ENCODE data around the gene GPX6. TPM values are rescaled to one million over a fixed set of nuclear protein-coding genes. Genes with fewer than 3 reads are reported as not detected.
A peak's percentile ranks its signal among the peaks of the same experiment; 100 is the strongest.

Gene GPX6
- total RNA-seq, 1 donor from 2014 or later = not detected

DNA sequence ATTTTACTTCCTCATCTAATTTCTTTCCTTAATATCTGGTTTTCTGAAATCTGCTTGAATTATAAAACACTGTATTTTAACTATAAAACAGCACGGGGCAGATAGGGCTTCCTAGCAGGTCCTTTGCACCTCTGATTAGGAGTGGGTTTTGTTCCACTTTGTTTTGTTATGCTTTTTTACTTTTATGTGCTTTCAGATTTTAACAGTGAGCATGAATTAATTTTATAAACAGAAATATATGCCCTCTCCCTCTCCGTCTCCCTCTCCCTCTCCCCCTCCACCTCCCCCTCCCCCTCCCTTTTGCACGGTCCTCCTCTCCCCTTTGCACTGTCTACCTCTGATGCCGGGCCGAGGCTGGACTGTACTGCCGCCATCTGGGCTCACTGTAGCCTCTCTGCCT lies 14.3 kb downstream of the GPX6 start:
- Mint-ChIP-seq H3K36me3 (no peaks in the 10 kb centered on the region), H3K27me3 (ENCODE audit: low read depth) (peaks cover 11% of the 10 kb centered on the region), H3K4me3 (no peak overlapping the region), H3K4me1 (no peaks in the 10 kb centered on the region), H3K27ac (no peak overlapping the region), H3K9me3 (no peaks in the 10 kb centered on the region)
- TF ChIP-seq, protein P1, sequence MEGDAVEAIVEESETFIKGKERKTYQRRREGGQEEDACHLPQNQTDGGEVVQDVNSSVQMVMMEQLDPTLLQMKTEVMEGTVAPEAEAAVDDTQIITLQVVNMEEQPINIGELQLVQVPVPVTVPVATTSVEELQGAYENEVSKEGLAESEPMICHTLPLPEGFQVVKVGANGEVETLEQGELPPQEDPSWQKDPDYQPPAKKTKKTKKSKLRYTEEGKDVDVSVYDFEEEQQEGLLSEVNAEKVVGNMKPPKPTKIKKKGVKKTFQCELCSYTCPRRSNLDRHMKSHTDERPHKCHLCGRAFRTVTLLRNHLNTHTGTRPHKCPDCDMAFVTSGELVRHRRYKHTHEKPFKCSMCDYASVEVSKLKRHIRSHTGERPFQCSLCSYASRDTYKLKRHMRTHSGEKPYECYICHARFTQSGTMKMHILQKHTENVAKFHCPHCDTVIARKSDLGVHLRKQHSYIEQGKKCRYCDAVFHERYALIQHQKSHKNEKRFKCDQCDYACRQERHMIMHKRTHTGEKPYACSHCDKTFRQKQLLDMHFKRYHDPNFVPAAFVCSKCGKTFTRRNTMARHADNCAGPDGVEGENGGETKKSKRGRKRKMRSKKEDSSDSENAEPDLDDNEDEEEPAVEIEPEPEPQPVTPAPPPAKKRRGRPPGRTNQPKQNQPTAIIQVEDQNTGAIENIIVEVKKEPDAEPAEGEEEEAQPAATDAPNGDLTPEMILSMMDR (IDR thresholded peaks at IDR 0.05; ENCODE audit: unreplicated experiment) = no peak
- no peak for DNase-seq (ENCODE audit: low spot score in 2 of 2, unreplicated experiment in 2 of 2)

DNA sequence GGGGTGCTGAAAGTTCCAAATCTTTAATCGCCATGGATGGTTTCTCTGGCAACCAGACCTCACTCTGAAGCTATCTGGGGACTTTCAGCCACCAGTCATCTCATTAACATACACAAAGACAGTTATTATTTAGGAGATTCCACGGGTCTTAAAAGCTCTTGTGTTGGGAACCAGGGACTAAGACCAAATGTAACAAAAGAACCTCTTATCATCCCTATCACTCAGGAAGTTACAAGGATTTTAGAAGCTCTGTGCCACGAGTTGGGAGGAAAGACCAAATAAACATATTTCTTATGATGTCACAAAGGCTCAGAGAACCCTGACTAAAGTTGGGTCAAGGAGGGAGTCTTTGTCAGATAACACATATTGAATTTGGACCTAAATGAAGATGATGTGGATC lies 17.7 kb downstream of the GPX6 start:
- Mint-ChIP-seq H3K27me3 (ENCODE audit: low read depth) (no peaks in the 10 kb centered on the region), H3K27ac (no peak overlapping the region), H3K4me1 (peaks cover 3% of the 10 kb centered on the region), H3K4me3 (no peak overlapping the region), H3K36me3 (no peaks in the 10 kb centered on the region), H3K9me3 (no peaks in the 10 kb centered on the region)
- no peak for DNase-seq (ENCODE audit: low spot score in 2 of 2, unreplicated experiment in 2 of 2)
- TF ChIP-seq, protein P1 (IDR thresholded peaks at IDR 0.05; ENCODE audit: unreplicated experiment) = no peak

DNA sequence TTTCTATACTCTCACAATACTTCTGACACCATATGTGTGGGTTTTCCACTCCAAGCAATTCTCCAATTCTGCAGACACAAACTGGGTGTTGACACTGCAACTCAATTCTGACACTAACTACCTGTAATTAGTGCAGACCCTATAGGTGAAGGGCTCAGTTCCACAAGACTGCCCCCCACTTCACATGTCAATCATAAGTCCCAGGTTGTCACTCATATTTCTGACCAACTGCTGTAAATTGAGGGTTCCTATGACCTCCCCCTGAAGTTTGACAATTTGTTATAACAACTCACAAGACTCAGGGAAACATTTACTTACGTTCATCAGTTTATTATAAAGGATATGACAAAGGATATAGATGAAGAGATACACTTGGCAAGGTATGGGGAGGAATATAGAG lies 18.3 kb downstream of the GPX6 start:
- H3K36me3 Mint-ChIP-seq = no peaks in the 10 kb centered on the region
- DNase-seq (ENCODE audit: low spot score in 2 of 2, unreplicated experiment in 2 of 2) = no peak
- H3K4me3 Mint-ChIP-seq = no peak overlapping the region
- H3K27ac Mint-ChIP-seq = no peak overlapping the region
- no peaks in the 10 kb centered on the region for H3K9me3 Mint-ChIP-seq
- TF ChIP-seq, protein P1 (IDR thresholded peaks at IDR 0.05; ENCODE audit: unreplicated experiment) = no peak
- H3K27me3 Mint-ChIP-seq (ENCODE audit: low read depth) = no peaks in the 10 kb centered on the region
- peaks cover 8% of the 10 kb centered on the region for H3K4me1 Mint-ChIP-seq

DNA sequence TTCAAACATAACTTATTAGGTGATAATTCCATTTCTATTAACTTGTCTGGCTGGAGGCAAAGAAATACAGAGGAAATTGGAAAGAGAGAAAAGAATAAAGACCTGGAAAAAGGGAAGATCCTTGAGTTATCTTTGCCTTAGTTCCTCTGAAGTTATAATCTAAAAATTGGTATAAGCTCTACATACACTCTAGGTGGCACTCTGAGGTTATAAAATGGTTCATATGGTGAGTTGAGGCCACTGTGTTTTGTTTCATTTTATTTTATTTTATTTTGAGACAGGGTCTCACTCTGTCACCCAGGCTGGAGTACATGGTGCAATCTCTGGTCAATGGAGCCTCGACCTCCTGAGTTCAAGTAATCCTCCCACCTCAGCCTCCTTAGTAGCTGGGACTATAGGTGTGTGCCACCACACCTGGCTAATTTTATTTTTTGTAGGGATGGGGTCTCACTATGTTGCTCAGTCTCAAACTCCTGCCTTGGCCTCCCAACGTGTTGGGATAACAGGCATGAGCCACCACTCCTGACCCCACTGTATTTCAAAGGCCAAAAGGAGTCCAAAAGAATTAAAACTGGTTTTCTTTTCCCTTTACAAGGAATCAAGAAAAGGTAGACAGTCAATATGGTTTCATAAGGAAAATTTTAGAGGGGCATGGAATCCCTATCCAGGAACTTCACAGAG lies 19.4 kb downstream of the GPX6 start:
- no peaks in the 10 kb centered on the region for H3K27me3 Mint-ChIP-seq (ENCODE audit: low read depth)
- DNase-seq (ENCODE audit: low spot score in 2 of 2, unreplicated experiment in 2 of 2) = no peak
- TF ChIP-seq, protein P1 (IDR thresholded peaks at IDR 0.05; ENCODE audit: unreplicated experiment) = no peak
- H3K36me3 Mint-ChIP-seq = no peaks in the 10 kb centered on the region
- H3K4me3 Mint-ChIP-seq = no peak overlapping the region
- H3K27ac Mint-ChIP-seq = no peak overlapping the region
- no peaks in the 10 kb centered on the region for H3K9me3 Mint-ChIP-seq
- peaks cover 17% of the 10 kb centered on the region for H3K4me1 Mint-ChIP-seq

DNA sequence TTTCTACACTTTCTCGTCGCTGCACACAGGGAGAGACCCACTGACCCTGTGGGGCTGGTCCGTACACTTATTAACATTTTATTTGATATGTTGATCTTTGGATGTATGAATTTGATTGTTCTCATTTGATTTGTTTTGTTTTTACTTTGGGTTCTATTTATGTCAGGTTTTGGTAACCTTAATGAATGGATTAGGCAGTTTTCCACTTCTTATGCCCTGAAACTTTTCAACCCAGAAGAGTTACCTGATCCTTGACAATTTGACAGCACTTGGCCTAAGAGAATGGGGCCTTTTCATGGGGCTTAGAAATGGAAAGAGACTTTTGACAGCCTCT lies 23.6 kb downstream of the GPX6 start:
- no peaks in the 10 kb centered on the region for H3K9me3 Mint-ChIP-seq
- no peaks in the 10 kb centered on the region for H3K36me3 Mint-ChIP-seq
- H3K4me1 Mint-ChIP-seq = peaks cover 29% of the 10 kb centered on the region
- no peaks in the 10 kb centered on the region for H3K27me3 Mint-ChIP-seq (ENCODE audit: low read depth)
- peak overlapping the region; percentile 27 for H3K4me3 Mint-ChIP-seq
- no peak for DNase-seq (ENCODE audit: low spot score in 2 of 2, unreplicated experiment in 2 of 2)
- peak overlapping the region; percentile 83 for H3K27ac Mint-ChIP-seq
- TF ChIP-seq, protein P1 (IDR thresholded peaks at IDR 0.05; ENCODE audit: unreplicated experiment) = no peak
